HCT116 (cell line): ENCODE results near the gene OR2A1. TPM values are rescaled to one million over a fixed set of nuclear protein-coding genes. Genes with fewer than 3 reads are reported as not detected.
A peak's percentile ranks its signal among the peaks of the same experiment; 100 is the strongest.
"Not testable (repeated sequence)": the region's sequence is repeated elsewhere in the genome, so short reads cannot be mapped to it uniquely, and the experiment has no call there.

ENCODE experiments used
- ATAC-seq: fragments of 200-7000 bp; cut with Tn5 transposase; 2 replicates; pipeline ENCODE4 v1.9.1; 2020; ENCODE audit warnings: mild to moderate bottlenecking, moderate library complexity
- BruUV-seq: library from RNA; stranded (reverse); fragments of 400-500 nt; replicated peaks from 2 replicates; lab custom pipeline; 2021; lab: Mats Ljungman, UMichigan
- CTCF ChIA-PET: fragments of 300-600 bp; sonication (Branson Sonifier 250); formaldehyde crosslinking; loops from one replicate; lab custom pipeline; 2021; ENCODE audit warnings: antibody characterized with exemption; lab: Charles Lee
- POLR2A ChIA-PET: fragments of 300-600, 350-600 bp; sonication (Branson Sonifier 250); formaldehyde crosslinking; loops from one replicate; lab custom pipeline; 2021; ENCODE audit warnings: antibody characterized with exemption; lab: Charles Lee
- RAD21 ChIA-PET, 2 experiments: fragments of 300-600 bp; sonication (Branson Sonifier 250); formaldehyde crosslinking; loops; one replicate each; lab custom pipeline; 2023; ENCODE audit warnings: low total read pairs in 2 of 2; ENCODE audit not compliant: uncharacterized antibody in 2 of 2, unreplicated experiment in 2 of 2, low non-redundant PET in 1 of 2; lab: Charles Lee
- DNase-seq: peaks from one replicate; pipeline ENCODE4 v3.0.0-alpha.2; 2010; ENCODE audit warnings: low read depth, low spot score
- H2AFZ ChIP-seq: fragments of 200-600 bp; shearing (Covaris generic), sonication (generic); 2 replicates; pipeline ENCODE4 v1.6.1; 2017; ENCODE audit warnings: low read depth, mixed run types, mixed read lengths, antibody characterized with exemption, low read length; ENCODE audit not compliant: poor library complexity, severe bottlenecking
- H3K27ac ChIP-seq: 2 replicates; pipeline ENCODE4 v1.5.1; 2012; ENCODE audit warnings: low read depth, low read length
- H3K27me3 ChIP-seq: fragments of 200-600 bp; sonication (generic); 2 replicates; pipeline ENCODE4 v1.6.1; 2016; ENCODE audit warnings: mixed run types, low read length, mixed read lengths; ENCODE audit not compliant: insufficient read depth
- H3K36me3 ChIP-seq, 2 experiments: fragments of 200-500 bp in 1 of 2; fragments of 200-600 bp in 1 of 2; sonication (Bioruptor generic) in 1 of 2; sonication (generic) in 1 of 2; 2 replicates each; pipeline versions ENCODE4 v1.5.1 to v1.6.1; 2014 to 2016; ENCODE audit warnings: low read length in 2 of 2, inconsistent platforms in 1 of 2, mixed read lengths in 1 of 2, mixed run types in 1 of 2; ENCODE audit not compliant: insufficient read depth in 2 of 2, control insufficient read depth in 1 of 2
- H3K4me1 ChIP-seq, 2 experiments: fragments of 200-600 bp in 1 of 2; sonication (generic) in 1 of 2; 2 replicates each; pipeline versions ENCODE4 v1.5.1 to v1.6.1; 2012 to 2017; ENCODE audit warnings: low read length in 2 of 2, inconsistent platforms in 1 of 2, mild to moderate bottlenecking in 1 of 2, mixed read lengths in 1 of 2, mixed run types in 1 of 2, moderate library complexity in 1 of 2; ENCODE audit not compliant: insufficient read depth in 2 of 2, control insufficient read depth in 1 of 2
- H3K4me2 ChIP-seq: fragments of 200-600 bp; sonication (generic); 2 replicates; pipeline ENCODE4 v1.6.1; 2017; ENCODE audit warnings: mixed run types, low read length, mixed read lengths
- H3K4me3 ChIP-seq, 2 experiments: fragments of 200-600 bp in 1 of 2; sonication (generic) in 1 of 2; replicated peaks in 1 of 2; 2 replicates each; pipeline ENCODE4 v1.5.1; 2011 to 2016; ENCODE audit warnings: low read length in 2 of 2, control low read depth in 1 of 2, low read depth in 1 of 2, mild to moderate bottlenecking in 1 of 2, mixed read lengths in 1 of 2, mixed run types in 1 of 2
- H3K79me2 ChIP-seq: fragments of 200-600 bp; sonication (generic); 2 replicates; pipeline ENCODE4 v1.6.1; 2017; ENCODE audit warnings: mild to moderate bottlenecking, mixed run types, low read length, moderate library complexity, mixed read lengths; ENCODE audit not compliant: insufficient read depth
- H3K9ac ChIP-seq: fragments of 200-600 bp; sonication (generic); 2 replicates; pipeline ENCODE4 v1.6.1; 2016; ENCODE audit warnings: low read length, mixed read lengths
- H3K9me2 ChIP-seq: fragments of 200-600 bp; sonication (generic), shearing (Covaris generic); 2 replicates; pipeline ENCODE4 v1.6.1; 2017; ENCODE audit warnings: mixed run types, mild to moderate bottlenecking, moderate library complexity; ENCODE audit not compliant: insufficient read depth
- H3K9me3 ChIP-seq, 2 experiments: fragments of 200-500 bp in 1 of 2; fragments of 200-600 bp in 1 of 2; sonication (Bioruptor generic) in 1 of 2; sonication (generic) in 1 of 2; 2 replicates each; pipeline ENCODE4 v1.6.1; 2014 to 2017; ENCODE audit warnings: low read length in 2 of 2, mixed read lengths in 2 of 2, inconsistent platforms in 1 of 2, low read depth in 1 of 2, mild to moderate bottlenecking in 1 of 2, mixed run types in 1 of 2, moderate library complexity in 1 of 2; ENCODE audit not compliant: control insufficient read depth in 1 of 2, insufficient read depth in 1 of 2
- H4K20me1 ChIP-seq: fragments of 200-600 bp; sonication (generic), shearing (Covaris generic); 2 replicates; pipeline ENCODE4 v1.6.1; 2017; ENCODE audit warnings: mixed run types, mild to moderate bottlenecking, moderate library complexity; ENCODE audit not compliant: insufficient read depth
- intact Hi-C: fragments of 100-400 bp; cut with micrococcal nuclease; formaldehyde crosslinking; loops from 2 replicates; pipeline ENCODE4 v1.10.0; 2022
- total RNA-seq: library from RNA; stranded (reverse); gene quantifications from one replicate; pipeline ENCODE4 v1.2.1, GENCODE V29; 2021; ENCODE audit not compliant: unreplicated experiment

Gene OR2A1
- total RNA-seq, 1 experiment from 2014 or later = not detected

DNA sequence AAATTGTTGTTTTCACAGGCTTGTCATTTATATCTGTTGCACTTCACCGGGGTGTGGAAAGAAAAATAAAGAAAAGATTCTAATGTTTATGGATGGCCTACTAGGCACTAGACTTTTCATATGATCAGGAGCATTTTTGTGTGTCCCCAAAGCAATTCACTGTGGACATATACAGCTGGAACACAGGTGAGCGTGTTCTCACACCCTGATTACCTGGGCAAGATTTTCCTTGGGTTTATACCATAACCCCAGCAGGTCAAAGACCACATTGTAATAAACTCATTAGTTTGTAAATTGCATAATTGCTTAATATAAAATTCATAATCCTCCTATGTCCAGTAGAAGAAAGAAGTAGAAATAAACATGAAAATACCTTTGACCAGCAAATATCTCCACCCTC is 1.0 kb upstream of the OR2A1 start:
- RAD21 ChIA-PET, intact Hi-C loops, H3K36me3 ChIP-seq, ATAC-seq, H3K4me2 ChIP-seq, H3K9ac ChIP-seq, H3K9me3 ChIP-seq, H3K27me3 ChIP-seq, H2AFZ ChIP-seq, H3K27ac ChIP-seq, H3K4me1 ChIP-seq, POLR2A ChIA-PET, CTCF ChIA-PET, BruUV-seq, H3K79me2 ChIP-seq, H3K9me2 ChIP-seq, H4K20me1 ChIP-seq, DNase-seq, H3K4me3 ChIP-seq: not testable (repeated sequence)

DNA sequence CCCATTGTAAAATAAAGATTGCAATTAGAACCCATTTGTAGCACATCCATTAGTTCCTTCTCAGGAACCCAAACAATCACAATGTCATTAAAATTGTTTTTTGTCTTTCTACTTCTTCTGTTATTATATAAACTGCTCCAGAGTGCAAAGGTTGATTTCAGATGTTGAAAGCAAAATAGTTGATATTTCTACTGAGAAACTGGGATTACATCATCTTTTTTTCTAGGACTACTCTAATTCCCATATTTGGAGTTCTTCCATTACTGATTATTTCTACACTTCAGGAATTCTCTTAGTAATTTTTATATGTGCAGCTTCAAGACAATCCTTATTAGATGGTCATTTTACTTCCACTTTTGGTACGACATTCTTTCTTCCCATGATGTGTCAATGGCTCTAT is 5.3 kb downstream of the OR2A1 start:
- CTCF ChIA-PET, H3K9me2 ChIP-seq, POLR2A ChIA-PET, RAD21 ChIA-PET, intact Hi-C loops, H3K9ac ChIP-seq, DNase-seq, H3K9me3 ChIP-seq, BruUV-seq, H3K4me3 ChIP-seq, H2AFZ ChIP-seq, H3K4me1 ChIP-seq, H3K27me3 ChIP-seq, H3K79me2 ChIP-seq, H3K27ac ChIP-seq, ATAC-seq, H3K36me3 ChIP-seq, H3K4me2 ChIP-seq, H4K20me1 ChIP-seq: not testable (repeated sequence)

DNA sequence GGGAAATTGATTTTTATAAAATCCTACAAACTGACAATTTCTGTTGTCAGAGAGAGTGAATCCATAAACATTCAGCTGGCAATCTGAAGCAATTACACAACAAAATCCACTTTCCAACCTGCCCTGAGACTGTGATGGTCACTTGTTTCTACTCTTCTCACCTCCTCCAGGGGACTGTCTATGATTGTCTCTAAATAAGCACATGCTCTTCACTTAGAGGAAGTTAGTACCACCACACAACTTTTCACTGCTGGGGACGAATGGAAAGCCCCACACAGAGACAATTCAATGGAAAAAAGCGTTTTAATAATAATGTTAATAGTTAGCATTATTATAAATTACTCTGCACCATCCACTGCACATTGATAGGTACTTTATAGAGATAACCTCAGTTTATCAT is 7.3 kb downstream of the OR2A1 start:
- BruUV-seq, H3K79me2 ChIP-seq, H3K9ac ChIP-seq, DNase-seq, H3K4me3 ChIP-seq, H3K4me1 ChIP-seq, H3K9me3 ChIP-seq, H3K36me3 ChIP-seq, H3K9me2 ChIP-seq, RAD21 ChIA-PET, intact Hi-C loops, H4K20me1 ChIP-seq, POLR2A ChIA-PET, H3K27ac ChIP-seq, H2AFZ ChIP-seq, H3K27me3 ChIP-seq, CTCF ChIA-PET, ATAC-seq, H3K4me2 ChIP-seq: not testable (repeated sequence)

DNA sequence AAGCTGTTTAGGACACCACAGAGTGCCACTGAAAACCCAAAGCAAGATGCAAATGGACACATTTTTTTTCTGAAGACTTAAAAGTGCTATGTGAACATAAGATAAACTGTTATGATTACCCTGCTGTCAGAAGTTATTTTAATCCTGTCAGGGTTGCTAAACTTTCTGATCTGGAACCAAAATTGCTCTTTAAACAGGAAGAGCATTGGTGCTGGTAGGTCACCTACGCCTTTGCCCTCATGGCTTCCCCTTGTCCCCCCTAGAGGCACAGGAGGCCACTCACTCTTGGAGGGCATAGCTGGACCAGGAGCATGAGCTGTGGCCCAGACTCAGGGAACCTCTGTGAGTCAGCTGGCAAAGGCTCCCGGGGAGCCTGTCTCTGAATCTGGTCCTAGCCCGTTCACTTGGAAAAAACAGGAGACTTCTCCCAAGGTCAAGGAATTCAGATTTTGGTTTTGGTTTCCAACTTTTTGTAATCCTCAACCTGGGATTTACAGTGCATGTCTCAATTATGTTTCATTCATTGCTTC is 9.5 kb downstream of the OR2A1 start:
- intact Hi-C loops, RAD21 ChIA-PET, H3K27ac ChIP-seq, H2AFZ ChIP-seq, H3K79me2 ChIP-seq, POLR2A ChIA-PET, H3K9ac ChIP-seq, H3K4me3 ChIP-seq, H3K9me3 ChIP-seq, BruUV-seq, H4K20me1 ChIP-seq, H3K4me2 ChIP-seq, CTCF ChIA-PET, H3K4me1 ChIP-seq, H3K9me2 ChIP-seq, H3K36me3 ChIP-seq, DNase-seq, H3K27me3 ChIP-seq: not testable (repeated sequence)
- ATAC-seq = peak; percentile 41; the same call in 1 of the 2 replicates
